Progenitor cell of endocrine pancreas (in vitro differentiated cells): ENCODE results near the gene NETO2. TPM values are rescaled to one million over a fixed set of nuclear protein-coding genes. Genes with fewer than 3 reads are reported as not detected.
"Not testable (repeated sequence)": the region's sequence is repeated elsewhere in the genome, so short reads cannot be mapped to it uniquely, and the experiment has no call there.

Source experiments
- DNase-seq: peaks from one replicate; pipeline ENCODE4 v3.0.0; 2021; ENCODE audit warnings: low spot score; ENCODE audit not compliant: unreplicated experiment
- H3K27ac Mint-ChIP-seq: 2 replicates; pipeline ENCODE4 v1.8.0; 2021; ENCODE audit warnings: mild to moderate bottlenecking, moderate library complexity, mixed read lengths
- H3K27me3 Mint-ChIP-seq: 2 replicates; pipeline ENCODE4 v1.8.0; 2021; ENCODE audit warnings: mixed read lengths
- H3K36me3 Mint-ChIP-seq: 2 replicates; pipeline ENCODE4 v1.8.0; 2022; ENCODE audit warnings: mixed read lengths; ENCODE audit not compliant: insufficient read depth
- H3K4me1 Mint-ChIP-seq: 2 replicates; pipeline ENCODE4 v1.8.0; 2021; ENCODE audit warnings: low read depth, mixed read lengths
- H3K4me3 Mint-ChIP-seq: 2 replicates; pipeline ENCODE4 v1.8.0; 2021; ENCODE audit warnings: low read depth, mild to moderate bottlenecking, moderate library complexity, mixed read lengths
- H3K9me3 Mint-ChIP-seq: 2 replicates; pipeline ENCODE4 v1.8.0; 2021; ENCODE audit warnings: low read depth, mixed read lengths
- total RNA-seq: library from RNA; stranded (reverse); gene quantifications from 2 replicates; pipeline ENCODE4 v1.2.1, GENCODE V29; 2021
- TF ChIP-seq, protein P1 (sequence below): fragments of 200-600 bp; sonication (generic); IDR thresholded peaks from one replicate; pipeline ENCODE4 v1.5.0; 2021; ENCODE audit warnings: antibody characterized with exemption, mild to moderate bottlenecking; ENCODE audit not compliant: unreplicated experiment

The NETO2 gene
- total RNA-seq, 1 donor from 2014 or later = 55.2 TPM

DNA sequence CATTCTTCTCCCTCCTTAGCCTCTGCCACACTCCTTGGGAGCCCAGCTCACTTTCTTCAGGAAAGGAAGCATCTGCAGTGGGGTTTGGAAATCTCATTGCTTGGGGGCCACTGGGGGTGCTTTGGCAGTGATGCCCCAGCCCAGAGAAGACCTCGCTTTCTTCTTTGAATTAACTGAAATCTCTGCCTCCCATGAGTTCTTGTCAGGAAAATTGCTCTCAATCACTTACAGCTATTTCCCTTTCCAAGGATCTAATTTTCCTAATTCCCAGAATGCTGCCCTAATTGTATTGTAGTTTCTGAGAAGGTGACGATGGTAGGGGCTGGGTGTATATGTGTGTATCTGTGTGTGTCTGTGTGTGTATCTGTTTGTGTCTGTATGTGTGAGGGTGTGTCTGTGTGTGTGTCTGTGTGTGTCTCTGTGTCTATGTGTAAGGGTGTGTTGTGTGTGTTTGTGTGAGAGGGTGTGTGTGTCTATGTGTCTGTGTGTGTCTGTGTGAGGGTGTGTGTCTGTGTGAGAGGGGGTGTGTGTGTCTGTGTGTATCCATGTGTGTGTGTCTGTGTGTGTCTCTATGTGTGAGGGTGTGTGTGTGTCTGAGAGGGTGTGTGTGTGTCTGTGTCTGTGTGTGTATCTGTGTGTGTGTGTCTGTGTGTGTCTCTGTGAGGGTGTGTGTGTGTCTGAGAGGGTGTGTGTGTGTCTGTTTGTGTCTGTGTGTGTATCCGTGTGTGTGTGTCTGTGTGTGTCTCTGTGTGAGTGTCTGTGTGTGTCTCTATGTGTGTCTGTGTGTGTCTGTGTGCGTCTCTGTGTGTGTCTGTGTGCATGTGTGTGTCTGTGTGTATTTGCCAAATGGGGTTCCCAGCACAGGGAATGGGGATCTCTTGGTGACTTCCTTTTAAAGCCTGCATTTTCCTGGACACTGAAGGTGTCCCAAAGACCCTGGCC, 86.8 kb downstream of the NETO2 start:
- TF ChIP-seq, protein P1, sequence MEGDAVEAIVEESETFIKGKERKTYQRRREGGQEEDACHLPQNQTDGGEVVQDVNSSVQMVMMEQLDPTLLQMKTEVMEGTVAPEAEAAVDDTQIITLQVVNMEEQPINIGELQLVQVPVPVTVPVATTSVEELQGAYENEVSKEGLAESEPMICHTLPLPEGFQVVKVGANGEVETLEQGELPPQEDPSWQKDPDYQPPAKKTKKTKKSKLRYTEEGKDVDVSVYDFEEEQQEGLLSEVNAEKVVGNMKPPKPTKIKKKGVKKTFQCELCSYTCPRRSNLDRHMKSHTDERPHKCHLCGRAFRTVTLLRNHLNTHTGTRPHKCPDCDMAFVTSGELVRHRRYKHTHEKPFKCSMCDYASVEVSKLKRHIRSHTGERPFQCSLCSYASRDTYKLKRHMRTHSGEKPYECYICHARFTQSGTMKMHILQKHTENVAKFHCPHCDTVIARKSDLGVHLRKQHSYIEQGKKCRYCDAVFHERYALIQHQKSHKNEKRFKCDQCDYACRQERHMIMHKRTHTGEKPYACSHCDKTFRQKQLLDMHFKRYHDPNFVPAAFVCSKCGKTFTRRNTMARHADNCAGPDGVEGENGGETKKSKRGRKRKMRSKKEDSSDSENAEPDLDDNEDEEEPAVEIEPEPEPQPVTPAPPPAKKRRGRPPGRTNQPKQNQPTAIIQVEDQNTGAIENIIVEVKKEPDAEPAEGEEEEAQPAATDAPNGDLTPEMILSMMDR = no peak
- Mint-ChIP-seq H3K36me3 (no peaks in the 10 kb centered on the region), H3K27me3 (no peaks in the 10 kb centered on the region), H3K4me3 (no peak overlapping the region), H3K4me1 (no peaks in the 10 kb centered on the region), H3K9me3 (no peaks in the 10 kb centered on the region), H3K27ac (no peak overlapping the region)
- no peak for DNase-seq

GRCh38 chr16:47056061-47056460, 87.7 kb downstream of the NETO2 start:
- not testable (repeated sequence) for H3K36me3 Mint-ChIP-seq, H3K27ac Mint-ChIP-seq, DNase-seq, H3K4me3 Mint-ChIP-seq, H3K4me1 Mint-ChIP-seq, H3K27me3 Mint-ChIP-seq, H3K9me3 Mint-ChIP-seq

GRCh38 chr16:47055136-47055885, 88.4 kb downstream of the NETO2 start:
- no peak for DNase-seq

GRCh38 chr16:47054306-47054705, 89.4 kb downstream of the NETO2 start:
- Mint-ChIP-seq H3K36me3 (no peaks in the 10 kb centered on the region), H3K27ac (no peak overlapping the region), H3K27me3 (no peaks in the 10 kb centered on the region), H3K9me3 (no peaks in the 10 kb centered on the region), H3K4me1 (no peaks in the 10 kb centered on the region), H3K4me3 (no peak overlapping the region)
- no peak for DNase-seq
- TF ChIP-seq, protein P1 = no peak

More at GRCh38 chr16:47055136-47055885, 88.4 kb downstream of the NETO2 start:
- Mint-ChIP-seq H3K36me3 (no peaks in the 10 kb centered on the region), H3K27ac (no peak overlapping the region), H3K27me3 (no peaks in the 10 kb centered on the region), H3K4me3 (no peak overlapping the region), H3K4me1 (no peaks in the 10 kb centered on the region), H3K9me3 (no peaks in the 10 kb centered on the region)
- TF ChIP-seq, protein P1 = no peak

DNA sequence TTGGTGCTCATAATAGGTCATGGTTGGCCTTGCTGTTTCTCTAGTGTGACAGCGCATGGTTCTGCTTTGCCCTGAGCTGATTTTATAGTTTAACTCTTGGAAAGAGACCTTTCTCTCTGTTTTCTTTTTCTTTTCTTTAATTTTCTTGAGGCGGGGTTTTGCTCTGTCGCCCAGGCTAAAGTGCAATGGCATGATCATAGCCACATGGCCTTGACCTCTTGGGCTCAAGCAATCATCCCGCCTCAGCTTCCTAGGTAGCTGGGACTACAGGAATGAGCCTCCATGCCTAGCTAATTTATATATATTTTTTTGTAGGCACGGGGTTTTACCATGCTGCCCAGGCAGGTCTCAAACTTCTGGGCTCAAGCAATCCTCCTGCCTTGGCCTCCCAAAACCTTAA, 89.8 kb downstream of the NETO2 start:
- no peaks in the 10 kb centered on the region for H3K4me1 Mint-ChIP-seq
- no peaks in the 10 kb centered on the region for H3K27me3 Mint-ChIP-seq
- no peaks in the 10 kb centered on the region for H3K36me3 Mint-ChIP-seq
- TF ChIP-seq, protein P1 = no peak
- H3K27ac Mint-ChIP-seq = no peak overlapping the region
- DNase-seq = no peak
- no peaks in the 10 kb centered on the region for H3K9me3 Mint-ChIP-seq
- H3K4me3 Mint-ChIP-seq = no peak overlapping the region
